HEK293 (cell line): ENCODE measurements around the gene SH2D4B.

Experiments
- CTCF ChIA-PET: fragments of 350-600 bp; formaldehyde crosslinking; extraction: SDS; loops from one replicate; lab custom pipeline; 2021; ENCODE audit warnings: antibody characterized with exemption; lab: Yijun Ruan, JAX
- POLR2A ChIA-PET: fragments of 300-600 bp; formaldehyde crosslinking; extraction: SDS; loops from one replicate; lab custom pipeline; 2020; ENCODE audit warnings: antibody characterized with exemption, inconsistent platforms; lab: Yijun Ruan, JAX
- H3K27ac ChIP-seq: fragments of 200-500 bp; sonication (Bioruptor generic); 2 replicates; pipeline ENCODE4 v1.5.1; 2014; ENCODE audit warnings: low read depth, low read length, control low read depth, inconsistent platforms; ENCODE audit errors: extremely low read depth
- H3K36me3 ChIP-seq, 2 experiments: fragments of 200-500 bp in 1 of 2; sonication (Bioruptor generic) in 1 of 2; 1 replicate in 1 of 2; 2 replicates in 1 of 2; pipeline ENCODE4 v1.5.1; 2014 to 2017; ENCODE audit warnings: inconsistent platforms in 2 of 2, low read length in 2 of 2; ENCODE audit not compliant: control insufficient read depth in 2 of 2, insufficient read depth in 1 of 2
- H3K4me1 ChIP-seq: fragments of 200-500 bp; sonication (Bioruptor generic); 2 replicates; pipeline ENCODE4 v1.5.1; 2014; ENCODE audit warnings: mild to moderate bottlenecking, low read length, inconsistent platforms; ENCODE audit not compliant: control insufficient read depth, insufficient read depth
- H3K4me3 ChIP-seq: 2 replicates; pipeline ENCODE4 v1.5.1; 2011; ENCODE audit warnings: low read depth, mild to moderate bottlenecking, control low read depth, low read length, moderate library complexity
- H3K9me3 ChIP-seq: fragments of 200-500 bp; sonication (Bioruptor generic); 2 replicates; pipeline ENCODE4 v1.5.1; 2014; ENCODE audit warnings: low read depth, low read length, inconsistent platforms; ENCODE audit not compliant: control insufficient read depth, insufficient read depth
- GFI1B ChIP-seq: fragments of 450-650 bp; formaldehyde crosslinking; IDR thresholded peaks from 2 replicates; pipeline ENCODE4 v1.5.1; 2016; ENCODE audit warnings: missing biosample characterization, missing genetic modification characterization
- HOXA7 ChIP-seq: sonication (generic); formaldehyde crosslinking; IDR thresholded peaks from 2 replicates; pipeline ENCODE4 v1.8.1; 2022; ENCODE audit warnings: missing genetic modification reagents, borderline replicate concordance
- KLF7 ChIP-seq: fragments of 450-650 bp; formaldehyde crosslinking; IDR thresholded peaks from 2 replicates; pipeline ENCODE4 v1.5.1; 2016; ENCODE audit warnings: missing biosample characterization, missing genetic modification characterization, borderline replicate concordance
- MZF1 ChIP-seq: fragments of 450-650 bp; formaldehyde crosslinking; IDR thresholded peaks from 2 replicates; pipeline ENCODE4 v1.5.1; 2017; ENCODE audit warnings: missing biosample characterization, missing genetic modification characterization, borderline replicate concordance
- OVOL3 ChIP-seq: fragments of 450-650 bp; formaldehyde crosslinking; IDR thresholded peaks from 2 replicates; pipeline ENCODE4 v1.5.1; 2016; ENCODE audit warnings: missing biosample characterization, missing genetic modification characterization
- PATZ1 ChIP-seq: fragments of 450-650 bp; formaldehyde crosslinking; IDR thresholded peaks from 2 replicates; pipeline ENCODE4 v1.5.1; 2016; ENCODE audit warnings: missing biosample characterization, missing genetic modification characterization
- PBX3 ChIP-seq: sonication (generic); formaldehyde crosslinking; IDR thresholded peaks from 2 replicates; pipeline ENCODE4 v1.8.1; 2022; ENCODE audit warnings: mild to moderate bottlenecking, moderate library complexity, missing genetic modification reagents
- SCRT1 ChIP-seq: fragments of 450-650 bp; formaldehyde crosslinking; IDR thresholded peaks from 2 replicates; pipeline ENCODE4 v1.5.1; 2016; ENCODE audit warnings: missing biosample characterization, missing genetic modification characterization, borderline replicate concordance
- YY1 ChIP-seq: fragments of 450-650 bp; formaldehyde crosslinking; IDR thresholded peaks from 2 replicates; pipeline ENCODE4 v1.5.1; 2018; ENCODE audit warnings: missing biosample characterization, missing genetic modification characterization
- ZBTB10 ChIP-seq: fragments of 450-650 bp; formaldehyde crosslinking; IDR thresholded peaks from 2 replicates; pipeline ENCODE4 v1.5.1; 2016; ENCODE audit warnings: missing biosample characterization, missing genetic modification characterization
- ZNF114 ChIP-seq: fragments of 450-650 bp; formaldehyde crosslinking; IDR thresholded peaks from 2 replicates; pipeline ENCODE4 v1.5.0; 2017; ENCODE audit warnings: missing biosample characterization, missing genetic modification characterization
- ZNF16 ChIP-seq: fragments of 450-650 bp; formaldehyde crosslinking; IDR thresholded peaks from 2 replicates; pipeline ENCODE4 v1.5.1; 2016; ENCODE audit warnings: low read depth, missing biosample characterization, missing genetic modification characterization
- ZNF19 ChIP-seq: fragments of 450-650 bp; formaldehyde crosslinking; IDR thresholded peaks from 2 replicates; pipeline ENCODE4; 2016; ENCODE audit warnings: missing biosample characterization, missing genetic modification characterization, low read depth
- ZNF211 ChIP-seq: fragments of 450-650 bp; formaldehyde crosslinking; IDR thresholded peaks from 2 replicates; pipeline ENCODE4 v1.5.1; 2016; ENCODE audit warnings: low read depth, missing biosample characterization, missing genetic modification characterization
- ZNF223 ChIP-seq: fragments of 450-650 bp; formaldehyde crosslinking; IDR thresholded peaks from 2 replicates; pipeline ENCODE4 v1.5.1; 2016; ENCODE audit warnings: missing biosample characterization, missing genetic modification characterization
- ZNF239 ChIP-seq: fragments of 450-650 bp; formaldehyde crosslinking; IDR thresholded peaks from 2 replicates; pipeline ENCODE4 v1.5.1; 2016; ENCODE audit warnings: missing biosample characterization, missing genetic modification characterization
- ZNF362 ChIP-seq: fragments of 450-650 bp; formaldehyde crosslinking; IDR thresholded peaks from 2 replicates; pipeline ENCODE4 v1.5.1; 2016; ENCODE audit warnings: missing biosample characterization, missing genetic modification characterization
- ZNF394 ChIP-seq: fragments of 450-650 bp; formaldehyde crosslinking; IDR thresholded peaks from 2 replicates; pipeline ENCODE4 v1.5.1; 2016; ENCODE audit warnings: missing biosample characterization, missing genetic modification characterization, mild to moderate bottlenecking, moderate library complexity, borderline replicate concordance
- ZNF423 ChIP-seq: fragments of 450-650 bp; formaldehyde crosslinking; IDR thresholded peaks from 2 replicates; pipeline ENCODE4 v1.5.1; 2016; ENCODE audit warnings: missing biosample characterization, missing genetic modification characterization
- ZNF510 ChIP-seq: fragments of 450-650 bp; formaldehyde crosslinking; IDR thresholded peaks from 2 replicates; pipeline ENCODE4 v1.5.1; 2018; ENCODE audit warnings: mild to moderate bottlenecking, missing genetic modification characterization, missing biosample characterization; ENCODE audit not compliant: insufficient replicate concordance
- ZNF548 ChIP-seq: fragments of 450-650 bp; formaldehyde crosslinking; IDR thresholded peaks from 2 replicates; pipeline ENCODE4 v1.5.1; 2016; ENCODE audit warnings: missing biosample characterization, missing genetic modification characterization
- ZNF843 ChIP-seq: fragments of 450-650 bp; formaldehyde crosslinking; IDR thresholded peaks from 2 replicates; pipeline ENCODE4 v1.5.1; 2016; ENCODE audit warnings: missing biosample characterization, missing genetic modification characterization
- ZSCAN5A ChIP-seq: fragments of 450-650 bp; formaldehyde crosslinking; IDR thresholded peaks from 2 replicates; pipeline ENCODE4 v1.5.1; 2016; ENCODE audit warnings: missing biosample characterization, missing genetic modification characterization
- ZXDB ChIP-seq: fragments of 450-650 bp; formaldehyde crosslinking; IDR thresholded peaks from 2 replicates; pipeline ENCODE4 v1.5.1; 2016; ENCODE audit warnings: missing biosample characterization, missing genetic modification characterization

SH2D4B gene

GRCh38 chr10:80658068-80658467 is 120.4 kb downstream of the SH2D4B start:
- CTCF ChIA-PET: interaction anchor here (0.7 kb wide), 1 partner anchor 408 kb away, joined by 3 read pairs; no protein-coding TSS in a partner anchor

GRCh38 chr10:80659289-80659688 is 121.6 kb downstream of the SH2D4B start:
- CTCF ChIA-PET: no interaction called here
- Histone ChIP-seq H3K36me3 (no peaks in the 10 kb centered on the region), H3K9me3 (no peaks in the 10 kb centered on the region), H3K4me1 (no peaks in the 10 kb centered on the region), H3K4me3 (no peak overlapping the region), H3K27ac (no peak overlapping the region)
- no peak for TF ChIP-seq GFI1B (tag by site-specific recombination)
- no peak for TF ChIP-seq KLF7 (tag by site-specific recombination)
- TF ChIP-seq ZNF239 (tag by site-specific recombination): no peak
- no peak for TF ChIP-seq ZNF423 (tag by site-specific recombination)
- no peak for TF ChIP-seq ZBTB10
- no peak for TF ChIP-seq YY1 (tag by site-specific recombination)
- no peak for TF ChIP-seq HOXA7 (CRISPR knock-in tag)
- no peak for TF ChIP-seq ZNF362
- TF ChIP-seq MZF1 (tag by site-specific recombination): no peak
- TF ChIP-seq ZNF211 (tag by site-specific recombination): no peak
- TF ChIP-seq PBX3 (CRISPR knock-in tag): no peak
- POLR2A ChIA-PET: no interaction called here

More at GRCh38 chr10:80658068-80658467, 120.4 kb downstream of the SH2D4B start:
- H3K4me3 ChIP-seq: no peak overlapping the region
- POLR2A ChIA-PET: no interaction called here
- 0 out of 2 replicates have a peak, but pooled peaks have one; percentile 8 for TF ChIP-seq ZNF114
- 0 out of 2 replicates have a peak, but pooled peaks have one; percentile 25 for TF ChIP-seq ZNF239 (tag by site-specific recombination)
- TF ChIP-seq ZNF19 (tag by site-specific recombination): no peak
- 0 out of 2 replicates have a peak, but pooled peaks have one; percentile 45 for TF ChIP-seq ZSCAN5A (tag by site-specific recombination)
- TF ChIP-seq ZNF548 (tag by site-specific recombination): no peak
- no peaks in the 10 kb centered on the region for H3K4me1 ChIP-seq
- no peaks in the 10 kb centered on the region for H3K9me3 ChIP-seq
- no peak overlapping the region for H3K27ac ChIP-seq
- no peaks in the 10 kb centered on the region for H3K36me3 ChIP-seq

GRCh38 chr10:80660266-80660665 is 122.6 kb downstream of the SH2D4B start:
- H3K4me1 ChIP-seq: no peaks in the 10 kb centered on the region
- ChIA-PET CTCF (interaction anchor here (0.6 to 5.4 kb wide), 7 partner anchors 8 to 264 kb away, joined by 3 to 60 read pairs (median 42); no protein-coding TSS in a partner anchor), POLR2A (no interaction called here)
- H3K27ac ChIP-seq: no peak overlapping the region
- H3K36me3 ChIP-seq: no peaks in the 10 kb centered on the region
- H3K4me3 ChIP-seq: no peak overlapping the region
- H3K9me3 ChIP-seq: no peaks in the 10 kb centered on the region
- TF ChIP-seq ZNF223 (no peak), ZNF394 (tag by site-specific recombination) (no peak), ZNF843 (tag by site-specific recombination) (no peak), PATZ1 (tag by site-specific recombination) (no peak), SCRT1 (no peak), ZXDB (no peak), ZNF16 (tag by site-specific recombination) (no peak), OVOL3 (tag by site-specific recombination) (no peak), ZNF510 (tag by site-specific recombination) (no peak)
